Epithelial cell of proximal tubule (primary cell): ENCODE measurements around the gene PAQR4. TPM values are rescaled to one million over a fixed set of nuclear protein-coding genes. Genes with fewer than 3 reads are reported as not detected.

Source experiments
- DNase-seq: peaks from one replicate; pipeline ENCODE4 v3.0.0-alpha.2; 2011; ENCODE audit warnings: low read depth
- H3K4me3 ChIP-seq: 2 replicates; pipeline ENCODE4 v1.5.1; 2011; ENCODE audit warnings: low read depth, mild to moderate bottlenecking, low read length
- total RNA-seq: library from RNA; depleted of rRNA; stranded (reverse); fragments of >200 nt; gene quantifications from 2 replicates; pipeline ENCODE4 v1.2.3, GENCODE V29; 2015
- TF ChIP-seq, protein P1 (sequence below): conservative IDR thresholded peaks from 2 replicates; pipeline ENCODE4 v1.5.1; 2012; ENCODE audit warnings: low read depth, mild to moderate bottlenecking, low read length

PAQR4 gene
- total RNA-seq, 1 donor from 2014 or later = 36.0 TPM

DNA sequence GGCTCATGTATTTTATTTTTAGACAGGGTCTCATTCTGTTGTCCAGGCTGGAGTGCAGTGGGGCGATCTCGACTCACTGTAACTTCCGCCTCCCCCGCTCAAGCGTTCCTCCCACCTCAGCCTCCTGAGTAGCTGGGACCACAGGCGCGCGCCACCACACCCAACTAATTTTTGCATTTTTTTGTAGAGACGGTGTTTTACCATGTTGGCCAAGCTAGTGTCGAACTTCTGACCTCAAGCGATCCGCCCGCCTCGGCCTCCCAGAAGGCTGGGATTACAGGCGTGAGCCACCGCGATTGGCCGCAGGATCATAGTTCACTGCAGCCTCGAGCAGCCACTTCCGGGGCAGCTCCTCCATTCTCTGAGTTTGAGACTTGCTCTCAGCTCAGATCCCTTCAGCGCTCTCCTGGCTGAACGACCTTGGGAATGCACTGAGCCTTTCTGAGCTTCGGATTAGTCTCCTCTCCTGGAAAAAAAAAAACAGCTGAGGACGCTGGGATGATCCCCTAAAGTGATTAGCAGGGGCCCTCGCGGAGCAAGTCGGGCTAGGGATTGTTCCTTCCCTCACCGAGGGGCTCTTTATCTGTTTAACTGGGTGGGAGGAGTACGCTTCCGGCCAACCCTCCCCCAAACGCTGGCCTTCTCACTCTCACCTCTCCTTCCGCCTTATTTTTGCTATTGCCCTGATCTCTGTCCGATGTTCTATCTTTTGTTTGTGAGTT is 12.2 kb downstream of the PAQR4 start:
- TF ChIP-seq, protein P1, sequence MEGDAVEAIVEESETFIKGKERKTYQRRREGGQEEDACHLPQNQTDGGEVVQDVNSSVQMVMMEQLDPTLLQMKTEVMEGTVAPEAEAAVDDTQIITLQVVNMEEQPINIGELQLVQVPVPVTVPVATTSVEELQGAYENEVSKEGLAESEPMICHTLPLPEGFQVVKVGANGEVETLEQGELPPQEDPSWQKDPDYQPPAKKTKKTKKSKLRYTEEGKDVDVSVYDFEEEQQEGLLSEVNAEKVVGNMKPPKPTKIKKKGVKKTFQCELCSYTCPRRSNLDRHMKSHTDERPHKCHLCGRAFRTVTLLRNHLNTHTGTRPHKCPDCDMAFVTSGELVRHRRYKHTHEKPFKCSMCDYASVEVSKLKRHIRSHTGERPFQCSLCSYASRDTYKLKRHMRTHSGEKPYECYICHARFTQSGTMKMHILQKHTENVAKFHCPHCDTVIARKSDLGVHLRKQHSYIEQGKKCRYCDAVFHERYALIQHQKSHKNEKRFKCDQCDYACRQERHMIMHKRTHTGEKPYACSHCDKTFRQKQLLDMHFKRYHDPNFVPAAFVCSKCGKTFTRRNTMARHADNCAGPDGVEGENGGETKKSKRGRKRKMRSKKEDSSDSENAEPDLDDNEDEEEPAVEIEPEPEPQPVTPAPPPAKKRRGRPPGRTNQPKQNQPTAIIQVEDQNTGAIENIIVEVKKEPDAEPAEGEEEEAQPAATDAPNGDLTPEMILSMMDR = no peak
- no peak for DNase-seq
- peak overlapping the region; percentile 90 for H3K4me3 ChIP-seq

DNA sequence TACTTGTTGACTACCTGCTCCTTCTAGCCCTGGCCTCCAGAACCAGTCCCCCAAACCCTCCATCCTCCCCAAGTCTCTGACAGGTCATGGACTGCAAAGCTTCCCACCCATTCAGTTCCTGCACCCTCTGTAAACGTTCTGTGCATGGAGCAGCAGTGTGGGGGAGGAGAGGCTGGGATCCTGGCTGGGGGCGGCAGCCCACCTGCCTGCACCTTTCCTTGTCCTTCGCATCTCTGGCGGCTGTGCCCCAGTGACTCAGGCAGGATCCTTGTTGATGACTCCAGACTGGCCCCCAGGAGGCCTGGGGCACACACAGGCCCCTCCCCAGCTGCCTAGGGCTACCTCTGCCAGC is 12.7 kb downstream of the PAQR4 start:
- TF ChIP-seq, protein P1 = no peak
- no peak for DNase-seq
- H3K4me3 ChIP-seq = no peak overlapping the region

DNA sequence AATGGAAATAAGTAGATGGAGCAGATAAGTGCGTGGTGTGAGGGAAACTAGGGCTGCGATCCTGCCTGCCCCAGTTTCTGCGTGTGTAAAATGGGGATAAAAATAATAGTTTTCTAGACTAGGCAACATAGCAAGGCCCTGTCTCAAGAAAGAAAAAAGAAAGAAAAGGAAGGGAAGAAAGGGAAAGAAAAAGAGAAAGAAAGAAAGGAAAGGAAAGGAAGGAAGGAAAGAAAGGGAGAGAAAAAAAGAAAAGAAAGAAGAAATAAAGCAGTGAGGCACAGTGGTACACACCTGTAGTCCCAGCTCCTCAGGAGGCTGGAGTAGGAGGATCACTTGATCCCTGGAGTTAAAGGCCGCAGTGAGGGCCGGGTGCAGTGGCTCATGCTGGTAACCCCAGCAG is 13.3 kb downstream of the PAQR4 start:
- no peak overlapping the region for H3K4me3 ChIP-seq
- TF ChIP-seq, protein P1 = no peak
- no peak for DNase-seq

DNA sequence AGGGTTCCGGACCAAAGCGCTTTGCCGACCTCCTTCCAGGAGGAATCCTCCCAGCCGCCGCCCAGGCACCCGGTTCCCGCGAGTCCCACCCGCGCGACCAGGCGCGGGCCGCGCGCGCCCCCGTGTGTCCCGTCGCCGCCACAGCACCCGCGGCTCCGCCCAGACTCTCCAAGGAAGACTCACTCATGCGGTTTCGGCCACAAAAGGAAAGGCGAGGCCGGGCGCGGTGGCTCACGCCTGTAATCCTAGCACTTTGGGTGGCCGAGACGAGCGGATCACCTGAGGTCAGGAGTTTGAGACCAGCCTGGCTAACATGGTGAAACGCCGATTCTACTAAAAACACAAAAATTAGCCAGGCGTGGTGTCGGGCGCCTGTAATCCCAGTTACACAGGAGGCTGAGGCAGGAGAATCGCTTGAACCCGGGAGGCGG is 14.6 kb downstream of the PAQR4 start:
- H3K4me3 ChIP-seq = peak overlapping the region; percentile 46
- no peak for DNase-seq
- TF ChIP-seq, protein P1 = peak; percentile 76

DNA sequence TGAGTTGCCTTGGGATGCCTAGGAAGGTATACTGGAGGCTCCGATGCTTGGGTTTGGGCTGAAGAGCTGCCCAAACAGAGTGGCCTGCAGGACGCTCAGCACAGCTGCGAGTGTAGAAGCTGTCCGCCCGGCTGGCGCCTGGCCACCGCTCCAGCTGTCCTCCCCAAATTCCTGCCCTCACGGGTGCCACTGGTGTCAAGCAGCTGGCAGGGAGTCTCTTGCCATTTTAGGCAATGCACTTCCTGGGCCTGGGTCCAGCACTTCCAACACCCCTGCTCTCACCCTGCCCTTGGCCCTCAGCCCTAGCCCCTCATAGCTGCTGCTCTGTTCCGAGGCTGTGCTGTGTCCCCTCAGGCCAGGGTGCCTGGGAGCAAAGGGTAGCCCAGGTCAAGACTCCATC is 16.3 kb downstream of the PAQR4 start:
- no peak for DNase-seq
- TF ChIP-seq, protein P1 = no peak

DNA sequence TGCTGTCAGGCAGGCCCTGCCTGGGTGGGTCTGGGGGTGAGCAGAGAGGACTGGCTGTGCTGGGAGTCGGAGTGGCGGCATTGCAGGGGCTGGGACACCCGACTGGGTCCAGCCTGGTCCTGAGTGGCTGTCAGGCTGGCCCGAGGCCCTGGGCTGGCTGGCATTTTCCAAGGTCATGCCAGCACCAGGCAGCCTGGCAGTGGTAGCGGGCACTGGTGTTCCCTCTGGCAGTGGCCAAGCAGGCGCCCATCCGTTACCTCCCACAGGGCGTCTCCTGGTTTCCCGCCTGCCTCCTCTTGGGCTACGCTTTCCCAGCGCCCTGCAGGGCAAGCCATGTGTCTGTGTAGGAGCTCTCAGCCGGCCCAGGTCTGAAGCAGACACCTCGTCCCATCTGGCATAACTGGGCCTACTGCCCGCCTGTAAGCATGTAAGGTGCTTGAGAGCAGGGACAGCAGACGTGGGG is 16.8 kb downstream of the PAQR4 start:
- no peak for DNase-seq
- TF ChIP-seq, protein P1 = no peak
- H3K4me3 ChIP-seq = no peak overlapping the region

More for the DNA sequence above, 16.3 kb downstream of the PAQR4 start:
- no peak overlapping the region for H3K4me3 ChIP-seq

DNA sequence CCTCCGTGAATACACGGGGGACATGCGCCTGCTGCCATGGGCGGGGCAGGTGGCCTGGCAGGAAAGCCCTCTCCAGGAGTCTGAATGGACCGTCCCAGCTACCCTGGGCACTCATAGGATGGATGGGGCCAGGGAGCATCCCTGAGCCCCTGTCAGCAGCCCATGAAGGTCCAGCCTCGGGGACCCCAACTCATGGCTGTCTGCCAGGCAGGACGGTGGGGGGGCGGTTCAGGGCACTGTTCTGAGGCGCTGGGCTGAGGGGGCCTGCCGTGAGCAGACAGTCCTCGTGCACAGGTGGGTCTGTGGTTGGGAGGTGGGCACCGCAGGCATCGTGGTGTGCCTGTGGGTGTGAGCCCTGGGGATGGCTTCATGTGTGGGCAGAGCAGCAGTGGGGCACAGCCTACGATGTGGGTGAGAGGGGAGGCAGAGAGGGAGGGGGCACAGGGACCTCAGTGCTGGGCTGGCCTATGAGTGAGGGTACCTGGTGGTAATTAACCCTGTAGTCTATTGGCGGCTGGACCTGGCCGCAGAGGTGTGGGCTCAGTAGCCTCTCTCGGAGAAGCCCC is 17.6 kb downstream of the PAQR4 start:
- no peak for DNase-seq
- H3K4me3 ChIP-seq = no peak overlapping the region
- TF ChIP-seq, protein P1 = no peak
